ENCODE results near the gene MIER1. TPM values are rescaled to one million over a fixed set of nuclear protein-coding genes. Genes with fewer than 3 reads are reported as not detected.
A peak's percentile ranks its signal among the peaks of the same experiment; 100 is the strongest.
"Not testable (repeated sequence)": the region's sequence is repeated elsewhere in the genome, so short reads cannot be mapped to it uniquely, and the experiment has no call there.

MIER1 gene
- total and polyA plus RNA-seq, 9 of the 15 experiments (the other 6 are each of a cell fraction or from before 2014, with no cell fraction given), result 13.9 to 34.8 (median 21.5) TPM

- TF ChIP-seq ZBTB12 (CRISPR knock-in tag; IDR thresholded peaks at IDR 0.05) (0 out of 2 replicates have a peak, but pooled peaks have one; percentile 31), HSF4 (CRISPR knock-in tag; IDR thresholded peaks at IDR 0.05; ENCODE audit: borderline replicate concordance) (peak; percentile 76; the same call in 1 of the 2 replicates), ZNF134 (CRISPR knock-in tag; conservative IDR thresholded peaks at IDR 0.05) (peak; percentile 68; the same call in 1 of the 2 replicates), DMBX1 (CRISPR knock-in tag; IDR thresholded peaks at IDR 0.05; ENCODE audit: borderline replicate concordance) (peak; percentile 95), ZNF766 (CRISPR knock-in tag; conservative IDR thresholded peaks at IDR 0.05) (peak; percentile 75), TEAD1 (CRISPR knock-in tag; IDR thresholded peaks at IDR 0.05) (peak in 1 of 2 experiments; percentile 80; a peak in 2 of 4 replicates), DDX20 (tag; IDR thresholded peaks at IDR 0.05; ENCODE audit: low read depth) (peak; percentile 60; the same call in 1 of the 2 replicates), ZNF395 (CRISPR knock-in tag; IDR thresholded peaks at IDR 0.05) (peak; percentile 81), ZBTB9 (CRISPR knock-in tag; IDR thresholded peaks at IDR 0.05) (peak; percentile 70; the same call in 1 of the 2 replicates), ZNF311 (CRISPR knock-in tag; IDR thresholded peaks at IDR 0.05) (peak; percentile 92), KLF13 (tag; IDR thresholded peaks at IDR 0.05; ENCODE audit: borderline replicate concordance, low read depth) (peak; percentile 51; the same call in 1 of the 2 replicates)
- TF ChIP-seq, protein P1, sequence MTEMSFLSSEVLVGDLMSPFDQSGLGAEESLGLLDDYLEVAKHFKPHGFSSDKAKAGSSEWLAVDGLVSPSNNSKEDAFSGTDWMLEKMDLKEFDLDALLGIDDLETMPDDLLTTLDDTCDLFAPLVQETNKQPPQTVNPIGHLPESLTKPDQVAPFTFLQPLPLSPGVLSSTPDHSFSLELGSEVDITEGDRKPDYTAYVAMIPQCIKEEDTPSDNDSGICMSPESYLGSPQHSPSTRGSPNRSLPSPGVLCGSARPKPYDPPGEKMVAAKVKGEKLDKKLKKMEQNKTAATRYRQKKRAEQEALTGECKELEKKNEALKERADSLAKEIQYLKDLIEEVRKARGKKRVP (CRISPR knock-in tag; IDR thresholded peaks at IDR 0.05), result peak; percentile 64; the same call in 1 of the 2 replicates
- TF ChIP-seq, protein P2, sequence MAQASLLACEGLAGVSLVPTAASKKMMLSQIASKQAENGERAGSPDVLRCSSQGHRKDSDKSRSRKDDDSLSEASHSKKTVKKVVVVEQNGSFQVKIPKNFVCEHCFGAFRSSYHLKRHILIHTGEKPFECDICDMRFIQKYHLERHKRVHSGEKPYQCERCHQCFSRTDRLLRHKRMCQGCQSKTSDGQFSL (CRISPR knock-in tag; IDR thresholded peaks at IDR 0.05), result not testable (repeated sequence)
- TF ChIP-seq, protein P2 (tag; IDR thresholded peaks at IDR 0.05), result peak in 1 of 2 experiments; percentile 83; a peak in 2 of 4 replicates
- TF ChIP-seq, protein P3, sequence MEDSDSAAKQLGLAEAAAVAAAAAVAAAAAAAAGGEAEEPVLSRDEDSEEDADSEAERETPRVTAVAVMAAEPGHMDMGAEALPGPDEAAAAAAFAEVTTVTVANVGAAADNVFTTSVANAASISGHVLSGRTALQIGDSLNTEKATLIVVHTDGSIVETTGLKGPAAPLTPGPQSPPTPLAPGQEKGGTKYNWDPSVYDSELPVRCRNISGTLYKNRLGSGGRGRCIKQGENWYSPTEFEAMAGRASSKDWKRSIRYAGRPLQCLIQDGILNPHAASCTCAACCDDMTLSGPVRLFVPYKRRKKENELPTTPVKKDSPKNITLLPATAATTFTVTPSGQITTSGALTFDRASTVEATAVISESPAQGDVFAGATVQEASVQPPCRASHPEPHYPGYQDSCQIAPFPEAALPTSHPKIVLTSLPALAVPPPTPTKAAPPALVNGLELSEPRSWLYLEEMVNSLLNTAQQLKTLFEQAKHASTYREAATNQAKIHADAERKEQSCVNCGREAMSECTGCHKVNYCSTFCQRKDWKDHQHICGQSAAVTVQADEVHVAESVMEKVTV (CRISPR knock-in tag; IDR thresholded peaks at IDR 0.05), result 0 out of 2 replicates have a peak, but pooled peaks have one; percentile 15
- TF ChIP-seq, protein P4, sequence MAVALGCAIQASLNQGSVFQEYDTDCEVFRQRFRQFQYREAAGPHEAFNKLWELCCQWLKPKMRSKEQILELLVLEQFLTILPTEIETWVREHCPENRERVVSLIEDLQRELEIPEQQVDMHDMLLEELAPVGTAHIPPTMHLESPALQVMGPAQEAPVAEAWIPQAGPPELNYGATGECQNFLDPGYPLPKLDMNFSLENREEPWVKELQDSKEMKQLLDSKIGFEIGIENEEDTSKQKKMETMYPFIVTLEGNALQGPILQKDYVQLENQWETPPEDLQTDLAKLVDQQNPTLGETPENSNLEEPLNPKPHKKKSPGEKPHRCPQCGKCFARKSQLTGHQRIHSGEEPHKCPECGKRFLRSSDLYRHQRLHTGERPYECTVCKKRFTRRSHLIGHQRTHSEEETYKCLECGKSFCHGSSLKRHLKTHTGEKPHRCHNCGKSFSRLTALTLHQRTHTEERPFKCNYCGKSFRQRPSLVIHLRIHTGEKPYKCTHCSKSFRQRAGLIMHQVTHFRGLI (CRISPR knock-in tag; IDR thresholded peaks at IDR 0.05), result peak; percentile 57; the same call in 1 of the 2 replicates
These were observed 9.6 kb upstream of the MIER1 start (continued) for GRCh38 chr1:66915203-66915602.

Measured in K562 (cell line).